HG03039 (cell line): ENCODE data around the gene CGN.

Experiments
- ATAC-seq: cut with Tn5 transposase; IDR thresholded peaks from one replicate; pipeline ENCODE4 v1.9.1; 2021; ENCODE audit warnings: mild to moderate bottlenecking, moderate library complexity; ENCODE audit not compliant: unreplicated experiment

The CGN gene

GRCh38 chr1:151510957-151511635, at the start of gene CGN:
Gene CGN, plus strand, starts transcription at chr1:151511387. Its CDS starts 7,133 bp downstream, at chr1:151518520.
- ATAC-seq: peak; percentile 80

- ATAC-seq: no peak
Observed at GRCh38 chr1:151461694-151462093, 49.5 kb upstream of the CGN start.

- ATAC-seq: no peak
Observed at GRCh38 chr1:151465026-151465425, 46.2 kb upstream of the CGN start.

- ATAC-seq: no peak
Observed at GRCh38 chr1:151472856-151473731, 38.1 kb upstream of the CGN start.

GRCh38 chr1:151474745-151475144, 36.4 kb upstream of the CGN start:
- no peak for ATAC-seq

GRCh38 chr1:151475175-151475574, 36.0 kb upstream of the CGN start:
- peak; percentile 71 for ATAC-seq

GRCh38 chr1:151476083-151476482, 35.1 kb upstream of the CGN start:
- no peak for ATAC-seq

GRCh38 chr1:151477066-151477465, 34.1 kb upstream of the CGN start:
- ATAC-seq: no peak

- ATAC-seq: no peak
Observed at GRCh38 chr1:151478140-151478812, 32.9 kb upstream of the CGN start.

GRCh38 chr1:151478923-151479322, 32.3 kb upstream of the CGN start:
- no peak for ATAC-seq

GRCh38 chr1:151479462-151479861, 31.7 kb upstream of the CGN start:
- ATAC-seq: no peak

- ATAC-seq: no peak
Observed at GRCh38 chr1:151482017-151482416, 29.2 kb upstream of the CGN start.

GRCh38 chr1:151485685-151486255, 25.4 kb upstream of the CGN start:
- ATAC-seq: no peak

- no peak for ATAC-seq
Observed at GRCh38 chr1:151486557-151486956, 24.6 kb upstream of the CGN start.

- ATAC-seq: no peak
Observed at GRCh38 chr1:151491641-151492040, 19.5 kb upstream of the CGN start.

- no peak for ATAC-seq
Observed at GRCh38 chr1:151492120-151492519, 19.1 kb upstream of the CGN start.

- no peak for ATAC-seq
Observed at GRCh38 chr1:151493042-151493441, 18.1 kb upstream of the CGN start.

GRCh38 chr1:151494741-151495281, 16.4 kb upstream of the CGN start:
- ATAC-seq: peak; percentile 38

GRCh38 chr1:151495316-151495715, 15.9 kb upstream of the CGN start:
- ATAC-seq: no peak

GRCh38 chr1:151499365-151499764, 11.8 kb upstream of the CGN start:
- no peak for ATAC-seq

GRCh38 chr1:151499930-151500329, 11.3 kb upstream of the CGN start:
- ATAC-seq: no peak
